H1 (cell line): Measurements from ENCODE around the gene SNED1. TPM values are rescaled to one million over a fixed set of nuclear protein-coding genes. Genes with fewer than 3 reads are reported as not detected.

Experiments
- ATF2 ChIP-seq: IDR thresholded peaks from 2 replicates; pipeline ENCODE4 v1.6.1; 2012; ENCODE audit warnings: low read length, inconsistent platforms
- BACH1 ChIP-seq: IDR thresholded peaks from 2 replicates; pipeline ENCODE4 v1.6.1; 2012; ENCODE audit warnings: low read length, improper control_type of control experiment
- BRCA1 ChIP-seq: IDR thresholded peaks from 2 replicates; pipeline ENCODE4 v1.6.1; 2012; ENCODE audit warnings: low read depth, low read length, improper control_type of control experiment
- CEBPB ChIP-seq: IDR thresholded peaks from 2 replicates; pipeline ENCODE4 v1.6.1; 2012; ENCODE audit warnings: low read depth, low read length
- CHD1 ChIP-seq: IDR thresholded peaks from 2 replicates; pipeline ENCODE4 v1.6.1; 2012; ENCODE audit warnings: low read depth, low read length, improper control_type of control experiment
- CREB1 ChIP-seq: IDR thresholded peaks from 2 replicates; pipeline ENCODE4 v1.6.1; 2012; ENCODE audit warnings: inconsistent platforms
- CTBP2 ChIP-seq: IDR thresholded peaks from 2 replicates; pipeline ENCODE4 v1.7.0; 2011; ENCODE audit warnings: borderline replicate concordance, mild to moderate bottlenecking, moderate library complexity, mixed read lengths, low read length; ENCODE audit not compliant: insufficient read depth, insufficient read length
- FOSL1 ChIP-seq: IDR thresholded peaks from 2 replicates; pipeline ENCODE4 v1.6.1; 2011; ENCODE audit warnings: mild to moderate bottlenecking, low read depth, low read length, moderate library complexity; ENCODE audit not compliant: insufficient read depth
- JUND ChIP-seq: IDR thresholded peaks from 2 replicates; pipeline ENCODE4 v1.6.1; 2011; ENCODE audit warnings: mild to moderate bottlenecking, improper control_type of control experiment, low read length
- KDM1A ChIP-seq: fragments of 200-600, 300-600 bp; sonication (generic); IDR thresholded peaks from 2 replicates; pipeline ENCODE4 v1.7.1; 2016; ENCODE audit warnings: mild to moderate bottlenecking, low read length, borderline replicate concordance
- KDM5A ChIP-seq: fragments of 200-600 bp; IDR thresholded peaks from 2 replicates; pipeline ENCODE4 v1.7.1; 2012; ENCODE audit warnings: mild to moderate bottlenecking, low read length, inconsistent platforms, mixed read lengths
- MAX ChIP-seq: IDR thresholded peaks from 2 replicates; pipeline ENCODE4 v1.6.1; 2012; ENCODE audit warnings: inconsistent platforms
- NRF1 ChIP-seq: IDR thresholded peaks from 2 replicates; pipeline ENCODE4 v1.6.1; 2011; ENCODE audit warnings: mild to moderate bottlenecking, low read depth, low read length, improper control_type of control experiment
- POLR2A ChIP-seq, 2 experiments: IDR thresholded peaks; 1 replicate in 1 of 2; 2 replicates in 1 of 2; pipeline ENCODE4 v1.6.1; 2011; ENCODE audit warnings: low read depth in 2 of 2, low read length in 2 of 2, mild to moderate bottlenecking in 2 of 2; ENCODE audit errors: control extremely low read depth in 1 of 2
- RBBP5 ChIP-seq: IDR thresholded peaks from 2 replicates; pipeline ENCODE4 v1.7.1; 2012; ENCODE audit warnings: low read depth, mild to moderate bottlenecking, inconsistent platforms, low read length, moderate library complexity, borderline replicate concordance
- SAP30 ChIP-seq: fragments of 300-600 bp; sonication (generic); IDR thresholded peaks from 2 replicates; pipeline ENCODE4 v1.7.1; 2012; ENCODE audit warnings: low read length, moderate library complexity, mild to moderate bottlenecking, inconsistent platforms; ENCODE audit not compliant: insufficient read depth, insufficient replicate concordance
- SIRT6 ChIP-seq: IDR thresholded peaks from one replicate; pipeline ENCODE4 v1.7.1; 2012; ENCODE audit warnings: low read length, inconsistent platforms
- SP4 ChIP-seq: IDR thresholded peaks from 2 replicates; pipeline ENCODE4 v1.6.1; 2012; ENCODE audit warnings: low read length, inconsistent platforms
- SUZ12 ChIP-seq: fragments of 200-600 bp; sonication (generic); IDR thresholded peaks from 2 replicates; pipeline ENCODE4 v1.6.1; 2012; ENCODE audit warnings: mild to moderate bottlenecking, inconsistent platforms, low read length, moderate library complexity, mixed read lengths
- TCF12 ChIP-seq: IDR thresholded peaks from 2 replicates; pipeline ENCODE4 v1.6.1; 2011; ENCODE audit warnings: low read depth, mild to moderate bottlenecking, low read length
- TEAD4 ChIP-seq: IDR thresholded peaks from 2 replicates; pipeline ENCODE4 v1.6.1; 2012; ENCODE audit warnings: low read depth, low read length, inconsistent platforms, mixed read lengths
- USF2 ChIP-seq: IDR thresholded peaks from 2 replicates; pipeline ENCODE4 v1.6.1; 2011; ENCODE audit warnings: low read length, improper control_type of control experiment
- ZNF274 ChIP-seq: IDR thresholded peaks from 2 replicates; pipeline ENCODE4 v1.7.0; 2012; ENCODE audit warnings: low read length, borderline replicate concordance; ENCODE audit errors: extremely low read depth
- polyA plus RNA-seq, 7 experiments: library from polyadenylated mRNA; depleted of rRNA in 3 of 7; stranded (reverse) in 5 of 7; unstranded in 2 of 7; fragments of >200 nt in 5 of 7; fragments of 200-250 nt in 2 of 7; gene quantifications; 1 replicate in 5 of 7; 2 replicates in 1 of 7; 4 replicates in 1 of 7; pipeline versions ENCODE4 v1.2.1 to v1.2.3, GENCODE V29; 2011 to 2013; ENCODE audit warnings: missing spikeins in 2 of 7, mixed read lengths in 2 of 7
- total RNA-seq: library from RNA; stranded (reverse); fragmentation: NEBNext Ultra II Directional; extraction: Animal tissue kit (Norgen Biotek cat#: 25700); gene quantifications from 2 replicates; pipeline ENCODE4 v1.2.1, GENCODE V29; 2021

Gene SNED1
- total and polyA plus RNA-seq, 2 of the 8 experiments (the other 6 are each of a cell fraction or from before 2014, with no cell fraction given): 1.9 TPM

- TF ChIP-seq SIRT6 (no peak), SP4 (no peak; the same call in 1 of the 2 replicates), KDM5A (no peak), CTBP2 (no peak), ZNF274 (no peak), JUND (no peak), POLR2A (IDR thresholded peaks at IDR 0.05; ENCODE audit: control extremely low read depth in 1 of 2, low read depth in 2 of 2, low read length in 2 of 2) (0 out of 3 replicates have a peak, but pooled peaks of 1 of the 2 experiments have one; percentile 44), CEBPB (no peak), SUZ12 (no peak), SAP30 (no peak), RBBP5 (no peak), ATF2 (no peak), CREB1 (peak; percentile 72), FOSL1 (no peak), MAX (0 out of 2 replicates have a peak, but pooled peaks have one; percentile 25), TEAD4 (no peak), BRCA1 (no peak), TCF12 (no peak), KDM1A (no peak), USF2 (no peak), BACH1 (no peak), CHD1 (no peak), NRF1 (no peak)
Observed at GRCh38 chr2:240997856-240998705, at the start of gene SNED1 (continued).
